Activated CD8-positive, alpha-beta memory T cell treated with anti-CD3 and anti-CD28 coated beads, Interleukin-2, amount 50 U/mL, for 1 hour (primary cell): ENCODE results near the gene C1orf198.

Experiments
- DNase-seq: peaks from one replicate; pipeline ENCODE4 v3.0.0-alpha.2; 2020; ENCODE audit errors: extremely low read depth

Gene C1orf198

DNA sequence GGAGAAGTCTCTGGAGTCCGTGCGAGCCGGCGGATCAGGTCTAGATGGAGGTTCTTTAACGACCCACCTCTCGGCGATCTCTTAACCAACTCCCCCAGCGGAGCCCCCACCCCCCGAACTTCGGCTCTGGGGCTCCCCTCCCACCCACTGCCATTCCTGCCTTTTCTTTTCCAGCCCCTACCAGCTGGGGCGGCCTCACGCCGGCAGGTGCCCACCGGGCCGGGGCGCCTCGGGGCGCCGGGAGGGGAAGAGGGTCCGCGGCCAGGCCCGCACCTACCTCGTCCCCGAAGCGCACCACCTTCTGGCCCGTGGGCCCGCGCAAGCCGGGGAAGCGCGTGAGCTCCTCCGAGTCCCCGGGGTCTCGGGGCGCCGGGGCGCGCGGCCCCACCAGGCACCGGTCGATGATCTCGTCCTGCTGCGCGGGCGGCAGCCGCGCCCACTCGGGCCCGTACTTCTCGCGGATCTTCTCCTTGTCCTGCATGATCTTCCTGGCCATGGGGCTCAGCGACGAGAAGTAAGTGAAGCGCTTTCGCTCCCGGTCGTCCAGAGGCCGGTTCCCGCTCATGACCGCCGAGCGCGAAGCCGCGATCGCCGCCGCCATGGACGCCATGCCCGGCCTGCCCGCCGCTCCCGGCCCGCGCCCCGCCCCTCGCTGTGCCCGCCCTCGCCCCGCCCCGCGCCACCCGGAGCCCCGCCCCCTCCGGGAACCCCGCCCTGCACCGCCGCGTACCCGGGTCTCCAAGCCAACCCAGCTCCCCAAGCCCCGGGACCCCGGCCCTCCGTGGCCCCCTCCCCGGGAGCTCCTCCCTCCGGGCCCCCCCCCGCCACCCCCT lies at the start of gene C1orf198:
TSS of gene C1orf198 (minus strand) at position 619 of the 833 bp plus-strand sequence. CDS start at position 610, 9 bp downstream.
- DNase-seq = no peak

DNA sequence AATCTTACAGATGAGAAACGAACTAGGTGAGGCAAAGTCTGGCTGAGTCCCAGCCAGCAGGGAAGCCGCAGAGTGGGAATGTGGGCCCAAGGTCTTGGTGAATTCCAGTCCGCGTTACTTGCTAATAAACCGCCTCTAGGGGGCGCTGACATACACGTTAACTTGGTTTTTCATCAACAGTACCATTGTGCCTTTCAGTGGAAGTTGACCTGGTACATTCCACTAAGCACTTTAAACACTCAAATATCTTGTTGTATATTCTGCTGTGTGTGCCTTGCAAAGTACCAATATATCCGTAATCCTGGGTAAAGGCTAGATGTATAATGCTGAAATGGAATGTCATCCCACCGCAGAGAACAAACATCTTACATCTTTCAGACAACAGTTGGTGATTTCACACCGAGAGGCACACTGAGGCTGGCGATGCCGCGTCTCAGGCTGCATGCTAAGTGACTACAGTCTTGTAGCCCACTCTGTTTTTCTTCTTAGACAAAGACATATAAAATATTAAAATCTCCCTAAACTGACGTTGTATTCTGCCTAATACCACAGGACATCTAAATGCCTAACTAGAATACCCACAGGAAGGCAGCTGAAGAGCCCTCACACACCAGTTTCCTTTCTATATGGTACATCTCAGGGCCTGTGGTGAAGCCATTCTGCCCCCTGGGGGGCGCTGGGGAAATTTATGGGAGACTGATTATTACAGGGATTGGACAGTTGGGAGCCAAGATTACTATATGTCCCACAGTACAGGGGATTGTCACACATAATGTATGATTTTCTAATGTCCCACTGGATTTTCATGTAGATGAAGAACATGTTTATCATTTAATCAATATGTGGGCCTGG lies 49.2 kb upstream of the C1orf198 start:
- peak; percentile 56 for DNase-seq

- DNase-seq = no peak
Measured at GRCh38 chr1:230916587-230917283, 48.4 kb upstream of the C1orf198 start.

DNA sequence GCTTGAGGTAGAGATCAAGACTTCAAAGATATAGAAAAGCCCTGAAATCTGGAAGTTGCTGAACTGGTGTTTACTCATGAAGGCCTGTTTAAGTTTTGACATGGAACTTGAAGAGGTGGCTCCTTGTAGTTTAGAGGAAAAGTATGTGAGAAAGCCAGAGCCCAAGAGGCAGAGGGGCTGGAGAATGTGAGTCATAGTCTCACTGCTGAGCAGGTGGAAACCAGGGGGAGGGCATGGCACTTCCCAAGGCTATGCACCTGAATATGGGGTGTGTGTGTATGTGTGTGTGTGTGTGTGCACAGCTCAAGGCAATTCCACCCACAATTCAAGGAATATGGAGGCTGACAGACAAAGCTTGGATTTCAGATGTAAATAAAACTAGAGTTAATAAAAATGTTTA lies 46.8 kb upstream of the C1orf198 start:
- DNase-seq = no peak

GRCh38 chr1:230913496-230913895 lies 45.2 kb upstream of the C1orf198 start:
- no peak for DNase-seq

DNA sequence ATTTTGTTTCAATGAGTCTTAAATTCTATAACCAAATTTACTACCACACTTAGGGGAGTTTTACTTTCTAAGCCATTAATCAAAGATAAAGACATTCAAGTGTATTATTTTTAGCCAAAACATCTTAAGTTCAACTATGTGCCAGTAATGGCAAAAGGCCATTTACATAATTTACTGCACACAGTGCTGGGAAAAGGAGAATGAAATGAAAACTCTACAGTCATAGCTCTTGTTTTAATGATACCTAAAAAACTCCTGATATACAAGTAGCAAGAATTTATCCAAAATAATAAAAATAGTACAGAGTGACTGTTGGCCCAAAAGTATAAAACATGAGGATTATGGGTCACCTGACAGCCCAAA lies 42.4 kb upstream of the C1orf198 start:
- DNase-seq = no peak

- DNase-seq = no peak
Measured at GRCh38 chr1:230909974-230910754, 41.8 kb upstream of the C1orf198 start.

GRCh38 chr1:230907472-230908205 lies 39.3 kb upstream of the C1orf198 start:
- no peak for DNase-seq

GRCh38 chr1:230906226-230906625 lies 37.9 kb upstream of the C1orf198 start:
- no peak for DNase-seq

DNA sequence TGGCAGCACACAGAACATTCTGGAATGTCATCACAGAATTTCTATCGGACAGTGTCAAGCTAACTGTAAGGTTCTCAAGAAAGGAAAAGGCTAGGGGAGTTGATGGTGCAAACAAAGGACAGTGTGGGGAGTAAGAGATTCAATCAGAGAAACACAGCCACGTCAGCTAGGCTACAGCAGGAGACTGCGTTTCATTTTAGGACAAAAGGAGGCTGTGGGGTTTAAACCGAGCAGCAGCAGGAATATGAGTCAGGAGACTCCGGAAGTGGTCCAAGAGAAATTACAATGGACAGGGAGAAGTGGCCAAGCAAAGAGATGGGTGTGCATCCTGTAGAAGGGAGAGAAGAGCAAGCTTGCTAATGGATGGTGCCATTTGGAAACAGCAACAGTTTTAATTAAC lies 37.4 kb upstream of the C1orf198 start:
- DNase-seq = no peak

DNA sequence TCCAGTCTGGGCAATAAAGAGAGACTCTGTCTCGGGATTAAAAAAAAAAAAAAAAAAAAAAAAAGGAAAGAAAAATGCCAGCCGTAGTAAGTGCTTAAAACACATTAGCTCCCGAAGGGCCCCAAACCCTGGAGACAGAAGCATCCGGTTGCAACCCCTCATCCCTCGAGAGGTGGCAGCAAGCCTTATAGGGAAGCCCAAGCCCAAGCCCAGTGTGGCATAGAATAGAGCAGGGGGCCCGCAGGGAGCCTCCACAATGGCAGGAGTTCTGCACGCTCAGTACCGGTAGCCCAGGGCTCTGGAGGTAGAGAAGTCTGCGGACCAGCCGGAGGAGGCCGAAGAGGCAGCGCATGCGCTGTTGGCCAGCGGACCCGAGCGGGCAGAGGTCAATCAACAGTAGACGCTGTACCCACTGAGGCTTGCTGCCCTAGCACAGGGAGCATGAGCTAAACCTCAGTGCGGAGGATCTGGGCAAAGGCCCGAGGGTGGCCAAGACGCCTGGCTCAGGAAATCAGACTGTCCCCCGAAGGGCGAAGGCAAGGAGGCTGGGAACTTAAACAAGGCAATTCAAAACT lies 34.1 kb upstream of the C1orf198 start:
- DNase-seq = no peak

DNA sequence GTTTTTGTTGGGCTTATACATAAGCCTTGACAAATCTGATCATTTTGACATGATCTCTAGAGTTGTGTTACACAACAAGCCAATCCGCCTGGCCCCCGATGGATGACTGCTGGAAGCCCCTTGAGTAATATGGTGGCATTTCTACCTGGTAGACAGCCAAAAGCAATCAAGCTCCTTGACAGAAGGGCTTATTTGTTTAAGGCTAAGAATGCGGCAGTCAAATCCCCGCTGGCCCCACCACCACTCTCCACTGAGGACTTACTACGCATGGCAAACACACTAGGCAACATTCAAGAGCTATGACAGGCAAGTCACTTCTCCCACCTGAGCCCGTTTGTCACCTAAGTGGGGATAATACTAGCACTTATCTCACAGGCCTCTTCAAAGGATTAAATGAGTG lies 33.4 kb upstream of the C1orf198 start:
- no peak for DNase-seq

DNA sequence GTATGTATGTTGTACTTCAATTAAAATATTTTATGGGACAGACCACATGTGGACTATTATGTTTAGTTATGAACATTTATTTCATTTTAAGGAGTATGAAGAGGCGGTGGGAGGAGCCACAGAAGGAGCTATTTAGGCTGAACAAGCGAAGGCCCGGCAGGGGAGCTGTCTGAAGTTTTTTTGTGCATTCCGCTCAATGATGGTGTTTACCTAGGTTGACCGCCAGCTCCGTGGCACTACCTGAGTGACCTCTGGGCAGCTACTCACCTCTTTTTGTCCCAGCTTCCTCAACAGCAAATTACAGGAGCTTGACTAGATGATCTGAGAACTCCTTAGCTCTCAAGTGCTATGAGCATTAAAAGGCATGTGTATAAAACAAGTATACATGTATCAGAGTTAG lies 32.7 kb upstream of the C1orf198 start:
- DNase-seq = no peak

DNA sequence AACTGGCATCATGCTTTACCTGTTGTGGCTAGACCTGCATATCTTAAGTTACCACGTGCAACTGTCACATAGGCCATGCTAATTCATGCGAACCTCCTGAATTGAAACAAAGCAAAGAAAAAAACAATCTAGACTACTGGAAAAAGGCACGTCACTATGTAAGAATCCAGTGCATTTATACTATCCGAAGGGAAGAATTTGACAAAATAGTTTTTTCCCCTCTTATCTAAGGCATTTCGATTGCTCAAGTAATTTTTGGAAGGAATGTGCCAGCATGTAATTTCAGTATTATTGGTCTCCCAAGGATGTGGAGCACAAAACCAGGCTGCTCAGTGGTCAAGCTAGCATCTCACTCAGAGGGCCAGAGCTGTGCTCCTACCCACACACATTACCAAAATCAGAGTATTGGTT lies 31.5 kb upstream of the C1orf198 start:
- DNase-seq = no peak

DNA sequence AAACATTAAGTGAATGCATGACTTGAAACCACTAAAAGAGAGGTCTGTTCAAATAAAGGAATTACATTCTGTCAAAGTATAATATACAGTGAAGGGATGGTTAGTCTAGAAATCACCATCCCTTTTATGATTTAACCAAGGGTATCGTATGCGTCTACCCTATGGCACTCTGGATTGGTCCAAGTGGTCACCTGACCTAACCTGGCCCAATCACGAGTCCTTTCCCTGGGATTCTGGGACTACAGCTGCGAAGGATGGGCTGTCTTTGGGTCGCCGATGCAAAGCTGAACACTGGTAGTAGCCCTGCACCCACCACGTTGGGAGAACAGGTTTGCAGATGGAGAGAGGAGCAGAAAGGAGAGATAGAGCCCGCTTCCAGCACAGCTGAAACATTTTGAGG lies 30.4 kb upstream of the C1orf198 start:
- no peak for DNase-seq

- DNase-seq = no peak
Measured at GRCh38 chr1:230898144-230898543, 29.8 kb upstream of the C1orf198 start.

- no peak for DNase-seq
Measured at GRCh38 chr1:230896779-230897178, 28.5 kb upstream of the C1orf198 start.

DNA sequence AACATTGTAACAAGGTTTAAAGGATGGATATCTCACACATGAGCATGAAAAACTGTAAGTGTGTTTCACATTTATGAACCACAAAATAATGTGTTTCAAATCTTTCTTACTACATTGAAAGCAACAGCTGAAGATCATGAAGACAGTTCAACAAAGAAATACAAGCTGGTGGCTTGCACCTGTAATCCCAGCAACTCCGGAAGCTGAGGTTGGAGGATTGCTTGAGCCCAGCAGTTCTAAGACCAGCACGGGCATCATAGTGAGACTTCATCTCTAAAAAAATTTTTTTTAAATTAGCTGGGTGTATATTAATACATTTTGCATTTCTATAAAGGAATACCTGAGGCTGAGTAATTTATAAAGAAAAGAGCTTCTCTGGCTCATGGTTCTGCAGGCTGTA lies 27.1 kb upstream of the C1orf198 start:
- no peak for DNase-seq

DNA sequence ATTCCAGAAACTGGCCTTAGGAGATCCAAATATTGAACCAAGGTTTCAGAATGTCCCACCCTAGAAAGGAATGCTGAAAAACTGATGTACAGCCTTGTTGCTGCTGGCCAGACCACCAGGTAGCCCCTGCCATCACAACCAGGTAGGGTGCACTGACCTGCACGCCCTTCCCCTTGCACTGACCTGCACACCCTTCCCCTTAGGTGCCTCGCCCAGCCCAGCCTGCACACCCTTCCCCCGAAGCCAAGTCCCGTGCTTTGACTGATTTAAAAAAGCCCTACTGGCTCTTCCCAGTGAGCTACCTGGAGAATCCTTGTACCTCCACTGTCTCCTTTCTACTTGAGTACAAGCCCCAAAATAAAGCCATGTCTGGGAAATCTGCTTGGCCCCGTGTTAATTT lies 26.3 kb upstream of the C1orf198 start:
- DNase-seq = no peak

- DNase-seq = no peak
Measured at GRCh38 chr1:230894032-230894431, 25.7 kb upstream of the C1orf198 start.
